K562 (cell line): ENCODE data around the gene TCF12. TPM values are rescaled to one million over a fixed set of nuclear protein-coding genes. Genes with fewer than 3 reads are reported as not detected.

Experiments
- ARID4B ChIP-seq: sonication (generic); formaldehyde crosslinking; IDR thresholded peaks from 2 replicates; pipeline ENCODE4 v1.8.0; 2022; ENCODE audit warnings: mild to moderate bottlenecking, missing genetic modification reagents
- CEBPZ ChIP-seq: fragments of 150-350 bp; IDR thresholded peaks from 2 replicates; pipeline ENCODE4 v1.6.1; 2014; ENCODE audit warnings: low read depth, mild to moderate bottlenecking, low read length, borderline replicate concordance
- DMBX1 ChIP-seq: fragments of 250-450 bp; sonication (Bioruptor Pico); IDR thresholded peaks from 2 replicates; pipeline ENCODE4 v1.8.0; 2022; ENCODE audit warnings: inconsistent platforms, mild to moderate bottlenecking, moderate library complexity, borderline replicate concordance
- DNMT1 ChIP-seq: fragments of 450-650 bp; IDR thresholded peaks from 2 replicates; pipeline ENCODE4 v1.6.1; 2016; ENCODE audit warnings: antibody characterized with exemption, mild to moderate bottlenecking
- E2F3 ChIP-seq: fragments of 250-450 bp; sonication (Bioruptor Pico); IDR thresholded peaks from 2 replicates; pipeline ENCODE4 v1.4.0; 2020; ENCODE audit warnings: mild to moderate bottlenecking
- HDGF ChIP-seq: fragments of 450-650 bp; IDR thresholded peaks from 2 replicates; pipeline ENCODE4 v1.6.1; 2016
- HNRNPUL1 ChIP-seq: fragments of 200-400 bp; formaldehyde crosslinking; IDR thresholded peaks from 2 replicates; pipeline ENCODE4 v1.6.1; 2017; ENCODE audit warnings: low read length
- IFI16 ChIP-seq: fragments of 250-450 bp; sonication (Bioruptor Pico); IDR thresholded peaks from 2 replicates; pipeline ENCODE4 v2.1.2; 2022; ENCODE audit warnings: mild to moderate bottlenecking, inconsistent platforms
- POU5F1 ChIP-seq: fragments of 150-350 bp; IDR thresholded peaks from 2 replicates; pipeline ENCODE4 v1.6.1; 2014; ENCODE audit warnings: borderline replicate concordance, low read length, low read depth, mild to moderate bottlenecking; ENCODE audit not compliant: partially characterized antibody
- PREB ChIP-seq: sonication (generic); formaldehyde crosslinking; IDR thresholded peaks from 2 replicates; pipeline ENCODE4 v1.8.1; 2023; ENCODE audit warnings: mild to moderate bottlenecking, missing genetic modification reagents
- PTTG1 ChIP-seq: fragments of 450-650 bp; IDR thresholded peaks from 2 replicates; pipeline ENCODE4 v1.6.1; 2016; ENCODE audit warnings: low read depth, mild to moderate bottlenecking, missing genetic modification characterization, missing compliant biosample characterization
- RUNX1 ChIP-seq: sonication (generic); IDR thresholded peaks from 2 replicates; pipeline ENCODE4 v1.6.1; 2016; ENCODE audit warnings: antibody characterized with exemption, low read depth
- SREBF1 ChIP-seq: fragments of 150-350 bp; IDR thresholded peaks from 2 replicates; pipeline ENCODE4 v1.6.1; 2014; ENCODE audit warnings: antibody characterized with exemption, low read depth, low read length, borderline replicate concordance
- TEAD4 ChIP-seq, 2 experiments: sonication (generic) in 1 of 2; formaldehyde crosslinking in 1 of 2; IDR thresholded peaks; 2 replicates each; pipeline versions ENCODE4 v1.6.1 to v1.8.0; 2012 to 2022; ENCODE audit warnings: borderline replicate concordance in 1 of 2, inconsistent platforms in 1 of 2, low read length in 1 of 2, mild to moderate bottlenecking in 1 of 2, missing genetic modification reagents in 1 of 2
- ZNF280A ChIP-seq: fragments of 450-650 bp; IDR thresholded peaks from 2 replicates; pipeline ENCODE4 v1.6.1; 2018; ENCODE audit warnings: mild to moderate bottlenecking, low read depth; ENCODE audit not compliant: partially characterized antibody
- ZNF551 ChIP-seq: fragments of 250-450 bp; sonication (Bioruptor Pico); IDR thresholded peaks from 2 replicates; pipeline ENCODE4 v1.5.0; 2021; ENCODE audit warnings: mild to moderate bottlenecking, moderate library complexity
- polyA plus RNA-seq, 8 experiments: library from polyadenylated mRNA; depleted of rRNA in 4 of 8; stranded (reverse) in 5 of 8; unstranded in 3 of 8; fragments of >200 nt; fragmentation: Nextera tagmentation in 2 of 8; fragmentation: Illumina TruSeq in 1 of 8; extraction: Ambion mirVana in 2 of 8; extraction: Trizol in 1 of 8; gene quantifications; 2 replicates each; pipeline versions ENCODE4 v1.2.1 to v1.2.3, GENCODE V29; 2011 to 2014; ENCODE audit warnings: inconsistent platforms in 1 of 8, missing spikeins in 1 of 8
- total RNA-seq, 7 experiments: library from RNA; depleted of rRNA in 6 of 7; stranded (reverse); fragments of >200 nt in 6 of 7; fragmentation: Illumina TruSeq in 2 of 7; extraction: Trizol in 2 of 7; gene quantifications; 2 replicates each; pipeline versions ENCODE4 v1.2.1 to v1.2.3, GENCODE V29; 2011 to 2021; ENCODE audit warnings: low replicate concordance in 1 of 7
- TF ChIP-seq, protein P1 (sequence below): IDR thresholded peaks from 3 replicates; pipeline ENCODE4 v1.6.1; 2011; ENCODE audit warnings: borderline replicate concordance, mild to moderate bottlenecking; ENCODE audit not compliant: insufficient read length, insufficient read depth

Gene TCF12
- total and polyA plus RNA-seq, 9 of the 15 experiments (the other 6 are each of a cell fraction or from before 2014, with no cell fraction given), result 10.5 to 132 (median 52.9) TPM

DNA sequence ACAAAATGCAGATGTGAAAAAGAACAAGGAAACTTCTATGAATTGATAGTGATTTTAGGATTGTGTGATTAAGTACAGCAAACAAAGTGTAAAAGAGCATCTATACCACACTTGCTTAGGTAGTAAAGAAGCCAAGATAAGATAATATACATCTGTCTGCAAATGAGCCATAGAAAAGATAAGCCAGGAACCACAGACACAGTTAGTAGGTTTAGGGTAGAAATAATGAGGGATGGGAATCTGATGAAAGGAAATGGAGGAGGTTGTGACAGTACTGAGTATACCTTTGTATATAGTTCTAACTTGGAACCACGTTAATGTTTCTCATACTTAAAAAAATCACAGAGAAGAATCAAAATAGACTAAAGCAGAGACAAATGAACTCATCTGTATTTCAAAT lies 54.0 kb downstream of the TCF12 start (continued):
- TF ChIP-seq ARID4B (CRISPR knock-in tag) (no peak), POU5F1 (no peak), SREBF1 (no peak), HNRNPUL1 (no peak), HDGF (no peak), ZNF280A (no peak), DNMT1 (no peak), DMBX1 (CRISPR knock-in tag) (no peak), CEBPZ (no peak), PREB (CRISPR knock-in tag) (no peak), IFI16 (CRISPR knock-in tag) (no peak), ZNF551 (CRISPR knock-in tag) (no peak), RUNX1 (no peak), E2F3 (CRISPR knock-in tag) (no peak), TEAD4 (IDR thresholded peaks at IDR 0.05; ENCODE audit: low read length) (peak; percentile 67), TEAD4 (CRISPR knock-in tag; IDR thresholded peaks at IDR 0.05; ENCODE audit: borderline replicate concordance) (no peak), PTTG1 (tag) (no peak)
- TF ChIP-seq, protein P1, sequence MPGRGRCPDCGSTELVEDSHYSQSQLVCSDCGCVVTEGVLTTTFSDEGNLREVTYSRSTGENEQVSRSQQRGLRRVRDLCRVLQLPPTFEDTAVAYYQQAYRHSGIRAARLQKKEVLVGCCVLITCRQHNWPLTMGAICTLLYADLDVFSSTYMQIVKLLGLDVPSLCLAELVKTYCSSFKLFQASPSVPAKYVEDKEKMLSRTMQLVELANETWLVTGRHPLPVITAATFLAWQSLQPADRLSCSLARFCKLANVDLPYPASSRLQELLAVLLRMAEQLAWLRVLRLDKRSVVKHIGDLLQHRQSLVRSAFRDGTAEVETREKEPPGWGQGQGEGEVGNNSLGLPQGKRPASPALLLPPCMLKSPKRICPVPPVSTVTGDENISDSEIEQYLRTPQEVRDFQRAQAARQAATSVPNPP, result no peak
